Neutrophil (primary cell): ENCODE data around the gene LRIG3.
"Not testable (repeated sequence)": the region's sequence is repeated elsewhere in the genome, so short reads cannot be mapped to it uniquely, and the experiment has no call there.

ENCODE experiments used
- H3K27ac ChIP-seq: fragments of 200-600 bp; sonication (generic); 2 replicates; pipeline ENCODE4 v1.5.1; 2016; ENCODE audit warnings: mild to moderate bottlenecking, moderate library complexity
- H3K27me3 ChIP-seq: fragments of 200-600 bp; sonication (generic); 2 replicates; pipeline ENCODE4 v1.6.0; 2016; ENCODE audit warnings: mild to moderate bottlenecking
- H3K36me3 ChIP-seq: fragments of 200-600 bp; sonication (generic); 2 replicates; pipeline ENCODE4 v1.5.1; 2017
- H3K4me1 ChIP-seq, 2 experiments: fragments of 200-600 bp in 1 of 2; sonication (generic) in 1 of 2; 1 replicate in 1 of 2; 2 replicates in 1 of 2; pipeline versions ENCODE4 v1.5.1 to v1.6.1; 2013 to 2016; ENCODE audit warnings: low read depth in 1 of 2, low read length in 1 of 2, mild to moderate bottlenecking in 1 of 2, moderate library complexity in 1 of 2; ENCODE audit not compliant: control insufficient read depth in 1 of 2, insufficient read depth in 1 of 2
- H3K4me3 ChIP-seq, 2 experiments: fragments of 200-600 bp in 1 of 2; sonication (generic) in 1 of 2; 1 replicate in 1 of 2; 2 replicates in 1 of 2; pipeline ENCODE4 v1.5.1; 2013 to 2016; ENCODE audit warnings: low read depth in 1 of 2, low read length in 1 of 2, mild to moderate bottlenecking in 1 of 2, moderate library complexity in 1 of 2
- H3K9me3 ChIP-seq: fragments of 200-600 bp; sonication (generic); 2 replicates; pipeline ENCODE4 v1.5.1; 2016
- CTCF ChIP-seq: fragments of 200-600 bp; sonication (generic); IDR thresholded peaks from 2 replicates; pipeline ENCODE4 v1.5.1; 2016; ENCODE audit warnings: antibody characterized with exemption

The LRIG3 gene

GRCh38 chr12:58906917-58907316, 13.4 kb downstream of the LRIG3 start:
- no peak overlapping the region for H3K27ac ChIP-seq
- H3K4me1 ChIP-seq, result no peaks in the 10 kb centered on the region
- no peaks in the 10 kb centered on the region for H3K9me3 ChIP-seq
- H3K4me3 ChIP-seq, result no peak overlapping the region
- TF ChIP-seq CTCF, result no peak
- no peaks in the 10 kb centered on the region for H3K36me3 ChIP-seq
- no peaks in the 10 kb centered on the region for H3K27me3 ChIP-seq

- no peak overlapping the region for H3K27ac ChIP-seq
- no peaks in the 10 kb centered on the region for H3K9me3 ChIP-seq
Observed at GRCh38 chr12:58905422-58905821, 14.9 kb downstream of the LRIG3 start.

GRCh38 chr12:58902726-58903125, 17.6 kb downstream of the LRIG3 start:
- not testable (repeated sequence) for H3K27me3 ChIP-seq, H3K36me3 ChIP-seq, H3K27ac ChIP-seq, H3K9me3 ChIP-seq, H3K4me1 ChIP-seq, H3K4me3 ChIP-seq

More at GRCh38 chr12:58905422-58905821, 14.9 kb downstream of the LRIG3 start:
- Histone ChIP-seq H3K36me3 (no peaks in the 10 kb centered on the region), H3K4me3 (no peak overlapping the region), H3K27me3 (no peaks in the 10 kb centered on the region), H3K4me1 (no peaks in the 10 kb centered on the region)
- no peak for TF ChIP-seq CTCF

DNA sequence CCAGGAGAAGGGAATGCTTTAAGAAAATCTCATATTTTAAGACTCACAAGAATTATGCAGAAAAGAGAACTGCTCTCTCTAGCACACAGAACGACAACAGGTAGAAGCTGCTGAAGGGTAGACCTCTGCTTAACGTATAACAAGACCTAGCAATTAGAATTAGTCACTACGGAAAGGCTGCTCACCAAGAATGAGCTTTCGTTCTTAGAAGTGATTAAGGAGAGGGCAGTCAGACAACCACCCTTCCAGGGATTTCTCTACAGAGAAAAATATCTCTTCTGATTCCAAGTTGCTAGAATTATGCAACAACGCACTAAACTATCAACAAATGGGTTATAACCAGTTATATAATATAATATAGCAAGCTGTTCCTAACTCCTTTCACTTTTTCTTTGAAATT, 18.6 kb downstream of the LRIG3 start:
- Histone ChIP-seq H3K4me3 (no peak overlapping the region), H3K4me1 (no peaks in the 10 kb centered on the region), H3K36me3 (no peaks in the 10 kb centered on the region), H3K27ac (no peak overlapping the region), H3K9me3 (no peaks in the 10 kb centered on the region), H3K27me3 (no peaks in the 10 kb centered on the region)
- no peak for TF ChIP-seq CTCF

DNA sequence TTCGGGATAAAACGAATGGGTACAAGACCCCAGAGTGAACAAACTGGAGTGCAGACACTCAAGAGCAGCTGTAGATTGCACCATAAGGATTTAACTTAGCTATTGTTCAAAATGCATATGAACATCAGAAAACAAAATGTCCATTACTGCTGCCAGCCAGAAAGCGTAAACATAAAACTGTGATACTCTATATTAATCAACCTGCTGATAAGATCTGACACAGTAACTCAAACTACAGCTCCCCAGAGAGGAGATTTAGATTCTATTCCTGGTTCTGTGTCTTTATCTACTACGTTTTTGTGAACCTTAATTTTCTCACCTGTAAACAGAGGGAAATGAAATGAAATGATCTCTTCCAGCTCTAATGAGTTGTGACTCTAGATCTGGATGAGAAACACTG, 22.3 kb downstream of the LRIG3 start:
- Histone ChIP-seq H3K27ac (no peak overlapping the region), H3K4me1 (no peaks in the 10 kb centered on the region), H3K27me3 (no peaks in the 10 kb centered on the region), H3K4me3 (no peak overlapping the region), H3K36me3 (no peaks in the 10 kb centered on the region), H3K9me3 (no peaks in the 10 kb centered on the region)
- no peak for TF ChIP-seq CTCF

- no peak for TF ChIP-seq CTCF
- Histone ChIP-seq H3K36me3 (no peaks in the 10 kb centered on the region), H3K27ac (no peak overlapping the region), H3K4me3 (no peak overlapping the region), H3K27me3 (no peaks in the 10 kb centered on the region), H3K9me3 (no peaks in the 10 kb centered on the region), H3K4me1 (no peaks in the 10 kb centered on the region)
Observed at GRCh38 chr12:58896278-58896677, 24.0 kb downstream of the LRIG3 start.
